Activated T-helper 1 cell treated with anti-CD3 and anti-CD28 coated beads, Interleukin-12 subunit alpha, Interleukin-12 subunit beta, Interleukin-2, Interleukin-4 antibody, amounts not matched to agents 30 ng/mL and 10 ng/mL and 1 ng/mL, durations not matched to agents 14 hours and 24 hours and 36 hours (primary cell): ENCODE results near the gene RBM47. TPM values are rescaled to one million over a fixed set of nuclear protein-coding genes. Genes with fewer than 3 reads are reported as not detected.
"Not testable (repeated sequence)": the region's sequence is repeated elsewhere in the genome, so short reads cannot be mapped to it uniquely, and the experiment has no call there.

ENCODE experiments used
- DNase-seq: peaks from one replicate; pipeline ENCODE4 v3.0.0; 2021; ENCODE audit warnings: low spot score
- H3K27ac Mint-ChIP-seq: one replicate; pipeline ENCODE4 v1.8.0; 2021; ENCODE audit warnings: mild to moderate bottlenecking, mixed read lengths
- H3K27me3 Mint-ChIP-seq: one replicate; pipeline ENCODE4 v1.8.0; 2022; ENCODE audit warnings: mild to moderate bottlenecking, moderate library complexity, mixed read lengths; ENCODE audit not compliant: insufficient read depth
- H3K36me3 Mint-ChIP-seq: one replicate; pipeline ENCODE4 v1.8.0; 2021; ENCODE audit warnings: low read depth, mixed read lengths
- H3K4me1 Mint-ChIP-seq: one replicate; pipeline ENCODE4 v1.8.0; 2021; ENCODE audit warnings: low read depth, mixed read lengths
- H3K4me3 Mint-ChIP-seq: one replicate; pipeline ENCODE4 v1.8.0; 2021; ENCODE audit warnings: mild to moderate bottlenecking, moderate library complexity, mixed read lengths
- H3K9me3 Mint-ChIP-seq: one replicate; pipeline ENCODE4 v1.8.0; 2021; ENCODE audit warnings: mixed read lengths
- intact Hi-C: fragments of 100-400 bp; cut with micrococcal nuclease; formaldehyde crosslinking; loops from one replicate; pipeline ENCODE4 v1.15.1; 2024
- total RNA-seq: library from RNA; stranded (reverse); gene quantifications from 2 replicates; pipeline ENCODE4 v1.2.3, GENCODE V29; 2022

Gene RBM47
- total RNA-seq, 1 donor from 2014 or later: 21.4 TPM

GRCh38 chr4:40425799-40426574 lies 203.7 kb downstream of the RBM47 start:
- no peaks in the 10 kb centered on the region for H3K27me3 Mint-ChIP-seq
- intact Hi-C loops: loop anchor here (10.0 kb wide), 1 partner anchor 81 kb away; no protein-coding TSS in a partner anchor
- peaks cover 11% of the 10 kb centered on the region for H3K4me1 Mint-ChIP-seq
- peaks cover 24% of the 10 kb centered on the region for H3K36me3 Mint-ChIP-seq
- H3K27ac Mint-ChIP-seq: no peak overlapping the region
- no peak for DNase-seq
- no peak overlapping the region for H3K4me3 Mint-ChIP-seq
- H3K9me3 Mint-ChIP-seq: no peaks in the 10 kb centered on the region

- Mint-ChIP-seq H3K4me1 (peaks cover 10% of the 10 kb centered on the region), H3K27me3 (no peaks in the 10 kb centered on the region), H3K27ac (no peak overlapping the region), H3K9me3 (peaks cover 7% of the 10 kb centered on the region), H3K4me3 (no peak overlapping the region), H3K36me3 (peaks cover 20% of the 10 kb centered on the region)
- intact Hi-C loops: loop anchor here (10.0 kb wide), 1 partner anchor 79 kb away; no protein-coding TSS in a partner anchor
- DNase-seq: no peak
These were observed 205.9 kb downstream of the RBM47 start for GRCh38 chr4:40423735-40424134.

GRCh38 chr4:40421839-40422708 lies 207.6 kb downstream of the RBM47 start:
- no peak for DNase-seq
- Mint-ChIP-seq H3K9me3 (peaks cover 23% of the 10 kb centered on the region), H3K4me1 (peaks cover 8% of the 10 kb centered on the region), H3K4me3 (no peak overlapping the region), H3K36me3 (peaks cover 25% of the 10 kb centered on the region), H3K27me3 (peaks cover 3% of the 10 kb centered on the region), H3K27ac (no peak overlapping the region)
- intact Hi-C loops: loop anchor here (10.0 kb wide), 1 partner anchor 77 kb away; no protein-coding TSS in a partner anchor

- intact Hi-C loops: no loop called here
- H3K9me3 Mint-ChIP-seq: peaks cover 23% of the 10 kb centered on the region
- no peak overlapping the region for H3K27ac Mint-ChIP-seq
- H3K27me3 Mint-ChIP-seq: peaks cover 3% of the 10 kb centered on the region
- peaks cover 21% of the 10 kb centered on the region for H3K36me3 Mint-ChIP-seq
- peaks cover 4% of the 10 kb centered on the region for H3K4me1 Mint-ChIP-seq
- no peak for DNase-seq
- no peak overlapping the region for H3K4me3 Mint-ChIP-seq
These were observed 210.3 kb downstream of the RBM47 start for GRCh38 chr4:40419231-40419912.

DNA sequence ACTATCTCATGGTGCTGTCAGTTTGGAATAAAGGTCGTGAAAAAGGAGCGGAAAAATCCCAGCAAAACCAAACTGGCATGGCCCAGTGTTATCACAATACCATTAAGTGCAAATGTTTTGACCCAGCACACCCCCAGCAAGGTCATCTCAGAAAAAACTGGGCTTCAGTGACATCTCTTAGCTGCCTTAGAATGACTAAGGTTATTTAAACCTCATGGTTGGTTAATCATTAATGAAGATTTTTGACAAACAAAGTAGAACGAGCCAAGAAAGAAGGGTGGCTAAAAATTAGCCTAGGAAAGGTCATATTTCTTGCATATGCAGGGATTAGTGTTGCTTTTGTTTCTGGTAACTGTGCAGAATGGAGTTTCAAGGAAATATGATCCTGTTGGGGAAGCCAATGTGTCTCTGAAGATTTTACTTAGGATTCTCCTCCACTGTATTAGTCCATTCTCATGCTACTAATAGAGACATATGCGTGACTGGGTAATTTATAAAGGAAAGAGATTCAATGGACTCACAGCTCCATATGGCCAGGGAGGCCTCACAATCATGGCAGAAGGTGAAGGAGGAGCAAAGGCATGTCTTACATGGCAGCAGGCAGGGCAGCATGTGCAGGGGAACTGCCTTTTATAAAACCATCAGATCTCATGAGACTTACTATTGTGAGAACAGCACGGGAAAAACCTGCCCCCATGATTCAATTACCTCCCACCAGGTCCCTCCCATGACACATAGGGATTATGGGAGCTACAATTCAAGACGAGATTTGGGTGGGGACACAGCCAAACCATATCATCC lies 211.0 kb downstream of the RBM47 start:
- DNase-seq: no peak
- peaks cover 19% of the 10 kb centered on the region for H3K36me3 Mint-ChIP-seq
- peaks cover 7% of the 10 kb centered on the region for H3K27me3 Mint-ChIP-seq
- H3K4me3 Mint-ChIP-seq: no peak overlapping the region
- peaks cover 4% of the 10 kb centered on the region for H3K4me1 Mint-ChIP-seq
- peaks cover 23% of the 10 kb centered on the region for H3K9me3 Mint-ChIP-seq
- intact Hi-C loops: no loop called here
- H3K27ac Mint-ChIP-seq: no peak overlapping the region

DNA sequence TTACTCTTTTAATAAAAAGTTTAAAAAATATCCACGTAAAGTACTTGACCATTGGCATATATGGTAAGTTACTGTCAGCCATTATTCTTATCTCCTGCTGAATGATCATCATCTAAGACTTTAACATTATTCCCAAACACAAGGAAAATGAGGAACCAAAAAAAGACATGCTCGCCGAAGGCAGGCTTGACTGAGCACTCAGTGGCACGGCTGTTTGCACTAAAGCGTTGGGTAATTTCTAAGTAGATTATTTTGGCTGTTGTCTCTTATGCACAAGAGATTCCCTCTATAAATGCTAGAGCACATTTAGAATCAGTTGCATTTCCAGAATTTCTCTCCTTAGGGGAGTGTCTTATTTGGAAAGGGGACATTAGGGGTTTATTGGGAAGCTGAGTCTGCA lies 211.7 kb downstream of the RBM47 start:
- DNase-seq: no peak
- intact Hi-C loops: no loop called here
- Mint-ChIP-seq H3K4me3 (no peak overlapping the region), H3K9me3 (peaks cover 23% of the 10 kb centered on the region), H3K36me3 (peaks cover 18% of the 10 kb centered on the region), H3K4me1 (peaks cover 4% of the 10 kb centered on the region), H3K27ac (no peak overlapping the region), H3K27me3 (peaks cover 7% of the 10 kb centered on the region)

GRCh38 chr4:40414673-40415072 lies 215.0 kb downstream of the RBM47 start:
- intact Hi-C loops: no loop called here
- H3K27ac Mint-ChIP-seq: no peak overlapping the region
- peaks cover 9% of the 10 kb centered on the region for H3K27me3 Mint-ChIP-seq
- H3K4me3 Mint-ChIP-seq: no peak overlapping the region
- H3K4me1 Mint-ChIP-seq: no peaks in the 10 kb centered on the region
- no peak for DNase-seq
- H3K36me3 Mint-ChIP-seq: peaks cover 9% of the 10 kb centered on the region
- H3K9me3 Mint-ChIP-seq: peaks cover 17% of the 10 kb centered on the region

DNA sequence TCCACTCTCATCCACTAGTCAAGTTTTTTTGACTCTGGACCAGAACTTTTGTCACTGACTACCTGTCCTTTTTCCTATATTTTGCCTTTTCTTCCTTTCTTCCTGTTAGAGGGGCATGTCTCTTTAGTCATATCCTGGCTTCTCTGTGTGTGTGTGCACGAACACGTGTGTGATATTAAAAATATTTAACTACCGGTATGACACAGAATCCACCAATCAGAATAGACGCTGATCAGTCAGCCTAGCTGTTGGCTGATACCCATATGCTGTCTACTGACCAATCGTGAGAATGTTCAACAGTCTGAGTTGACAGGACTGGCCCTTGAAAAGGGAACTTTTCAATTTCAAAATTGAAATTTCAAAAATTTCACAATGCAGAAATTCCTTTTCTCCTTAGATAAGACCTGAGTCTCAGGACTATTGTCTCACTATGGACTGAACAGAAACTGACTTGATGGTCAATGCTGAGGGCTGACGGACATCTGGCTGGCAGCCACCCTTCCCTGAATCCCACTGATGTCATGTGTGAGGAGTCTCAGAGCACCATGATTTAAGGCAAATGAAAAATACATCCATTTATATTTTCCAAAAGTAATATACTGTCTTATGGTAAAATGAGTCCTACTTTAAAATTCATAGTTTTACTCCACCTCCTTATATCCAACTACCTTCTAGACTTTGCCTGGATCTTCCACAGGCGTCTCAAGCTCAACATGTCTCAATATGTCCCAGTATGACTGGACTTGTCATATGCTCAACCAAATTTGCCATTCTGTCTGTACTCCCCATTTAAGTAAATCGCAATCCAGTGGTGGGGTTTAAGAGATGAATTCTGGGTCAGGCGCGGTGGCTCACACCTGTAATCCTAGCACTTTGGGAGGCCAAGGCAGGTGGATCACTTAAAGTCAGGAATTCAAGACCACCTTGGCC lies 216.5 kb downstream of the RBM47 start:
- no peak for DNase-seq
- peaks cover 3% of the 10 kb centered on the region for H3K36me3 Mint-ChIP-seq
- no peak overlapping the region for H3K4me3 Mint-ChIP-seq
- H3K4me1 Mint-ChIP-seq: no peaks in the 10 kb centered on the region
- peaks cover 9% of the 10 kb centered on the region for H3K27me3 Mint-ChIP-seq
- peaks cover 9% of the 10 kb centered on the region for H3K9me3 Mint-ChIP-seq
- intact Hi-C loops: no loop called here
- H3K27ac Mint-ChIP-seq: no peak overlapping the region

DNA sequence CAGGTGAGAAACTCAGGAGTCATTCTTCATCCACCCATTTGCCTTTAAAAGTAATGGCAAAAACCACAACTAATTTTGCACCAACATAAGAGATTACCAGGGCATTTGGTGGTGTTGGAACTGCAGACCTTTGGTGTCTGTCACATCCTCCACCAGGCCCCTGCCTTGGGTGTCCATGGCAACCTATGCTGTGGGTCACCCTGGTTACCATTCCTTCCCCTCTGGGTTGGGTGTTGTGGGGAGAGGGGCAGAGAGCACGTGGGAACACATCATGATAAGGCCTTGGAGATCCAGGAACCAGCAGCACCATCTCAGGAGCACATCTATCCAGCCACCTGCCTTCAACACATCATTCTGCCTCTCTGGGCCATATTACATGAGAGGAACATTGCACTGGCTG lies 217.3 kb downstream of the RBM47 start:
- no peak for DNase-seq
- Mint-ChIP-seq H3K9me3 (peaks cover 8% of the 10 kb centered on the region), H3K4me3 (no peak overlapping the region), H3K27ac (no peak overlapping the region), H3K36me3 (peaks cover 5% of the 10 kb centered on the region), H3K27me3 (peaks cover 7% of the 10 kb centered on the region), H3K4me1 (no peaks in the 10 kb centered on the region)
- intact Hi-C loops: no loop called here

DNA sequence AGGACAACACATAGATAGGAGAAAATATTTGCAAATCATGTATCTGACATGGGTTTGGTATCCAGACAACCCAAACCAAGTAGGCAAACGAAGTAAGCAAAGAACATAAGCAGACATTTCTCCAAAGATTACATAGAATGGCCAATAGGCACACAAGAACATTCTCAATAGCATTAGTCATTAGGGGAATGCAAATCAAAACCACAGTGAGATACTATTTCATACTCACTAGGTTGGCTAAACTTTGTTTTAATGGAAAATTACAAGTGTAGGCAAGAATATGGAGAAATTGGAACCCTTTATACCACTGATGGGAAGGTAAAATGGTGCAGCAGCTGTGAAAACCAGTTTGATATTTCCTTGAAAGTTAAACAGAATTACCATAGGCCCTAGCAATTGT lies 219.8 kb downstream of the RBM47 start:
- H3K27me3 Mint-ChIP-seq: peaks cover 6% of the 10 kb centered on the region
- H3K4me3 Mint-ChIP-seq: no peak overlapping the region
- no peak overlapping the region for H3K27ac Mint-ChIP-seq
- peaks cover 11% of the 10 kb centered on the region for H3K36me3 Mint-ChIP-seq
- intact Hi-C loops: no loop called here
- H3K9me3 Mint-ChIP-seq: peaks cover 26% of the 10 kb centered on the region
- no peak for DNase-seq
- H3K4me1 Mint-ChIP-seq: no peaks in the 10 kb centered on the region

DNA sequence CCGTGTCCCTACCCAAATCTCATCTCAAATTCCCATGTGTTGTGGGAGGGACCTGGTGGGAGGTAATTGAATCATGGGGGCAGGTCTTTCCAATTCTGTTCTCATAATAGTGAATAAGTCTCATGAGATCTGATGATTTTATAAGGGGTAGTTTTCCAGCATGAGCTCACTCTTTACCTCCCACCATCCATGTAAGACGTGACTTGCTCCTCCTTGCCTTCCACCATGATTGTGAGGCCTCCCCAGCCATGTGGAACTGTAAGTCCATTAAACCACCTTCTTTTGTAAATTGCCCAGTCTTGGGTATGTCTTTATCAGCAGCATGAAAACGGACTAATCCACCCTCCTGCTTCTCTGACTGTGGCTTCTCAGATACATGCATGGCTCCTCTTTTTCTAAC lies 222.2 kb downstream of the RBM47 start:
- H3K4me3 Mint-ChIP-seq, DNase-seq, H3K27ac Mint-ChIP-seq, H3K4me1 Mint-ChIP-seq, intact Hi-C loops, H3K27me3 Mint-ChIP-seq: not testable (repeated sequence)
- Mint-ChIP-seq H3K9me3 (peaks cover 26% of the 10 kb centered on the region), H3K36me3 (peaks cover 13% of the 10 kb centered on the region)
